GM18858 (cell line): ENCODE results near the gene MC5R.

Experiments
- ATAC-seq: cut with Tn5 transposase; IDR thresholded peaks from one replicate; pipeline ENCODE4 v1.9.1; 2021; ENCODE audit not compliant: unreplicated experiment

Gene MC5R

DNA sequence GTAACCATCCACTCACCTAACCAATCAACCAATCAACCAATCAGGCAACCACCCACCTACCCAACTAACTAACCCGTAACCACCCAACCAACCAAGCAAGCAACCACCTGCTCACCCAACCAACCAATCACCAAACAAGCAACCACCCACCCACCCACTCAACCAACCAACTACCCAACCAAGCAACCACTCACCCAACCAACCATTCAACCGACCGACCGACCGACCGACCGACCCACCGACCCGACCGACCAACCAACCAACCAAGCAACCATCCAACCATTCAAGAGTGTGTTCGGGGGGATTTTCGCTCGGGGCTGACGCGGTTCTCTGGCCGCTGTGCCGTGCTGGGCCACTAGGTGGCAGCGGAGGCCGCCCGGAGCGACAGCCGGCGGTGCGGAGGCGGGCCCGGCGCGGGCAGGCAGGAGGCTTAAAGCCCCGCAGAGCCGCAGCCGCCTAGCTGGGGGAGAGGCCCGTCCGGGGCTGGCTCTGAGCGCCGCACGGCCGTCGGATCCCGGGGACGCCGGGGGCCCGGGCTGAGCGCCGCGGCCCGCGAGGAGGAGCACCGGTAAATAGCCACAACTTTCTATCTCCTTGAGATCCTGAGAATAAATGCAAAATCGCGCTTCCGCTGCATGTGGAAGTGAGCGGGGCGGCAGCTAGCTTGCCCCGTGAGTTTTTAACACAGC is at the start of gene MC5R:
Gene MC5R, plus strand, starts transcription at position 443 of the 689 bp plus-strand sequence. CDS start 1,617 bp downstream, outside the sequence.
- ATAC-seq, result peak; percentile 82

DNA sequence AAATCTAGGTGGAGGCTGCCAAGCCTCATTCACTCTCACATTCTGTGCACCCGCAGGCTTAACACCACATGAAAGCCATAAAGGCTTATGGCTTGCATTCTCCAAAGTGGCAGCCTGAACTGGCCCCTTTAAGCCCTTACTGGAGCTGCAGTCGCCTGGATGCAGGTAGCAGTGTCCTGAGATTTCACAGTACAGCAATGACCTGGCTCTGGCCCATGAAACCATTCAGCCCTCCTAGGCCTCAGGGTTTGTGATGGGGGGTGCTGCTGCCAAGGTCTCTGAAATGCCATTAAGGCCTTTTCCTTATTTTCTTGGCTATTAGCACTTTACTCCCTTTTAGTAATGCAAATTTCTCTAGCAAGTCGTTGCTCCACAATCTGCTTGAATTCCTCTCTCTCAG is 48.9 kb upstream of the MC5R start:
- no peak for ATAC-seq

DNA sequence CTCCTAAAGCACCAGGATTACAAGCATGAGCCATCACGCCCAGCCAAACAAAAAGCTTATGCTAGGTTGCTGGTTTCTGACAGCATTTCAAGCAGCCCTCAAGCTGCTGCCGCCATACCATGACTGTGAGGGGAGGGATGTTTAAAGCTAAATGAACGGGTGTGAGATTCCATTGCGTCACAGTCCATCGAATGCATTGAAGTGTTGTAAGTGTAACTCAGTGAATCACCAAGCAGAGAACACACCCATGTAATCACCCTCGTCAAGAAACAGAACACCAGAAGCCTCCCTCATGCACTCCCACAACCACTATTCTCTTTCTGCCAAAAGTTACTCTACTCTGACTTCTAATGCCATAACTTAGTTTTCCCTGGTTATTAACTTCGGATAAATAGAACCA is 32.8 kb upstream of the MC5R start:
- no peak for ATAC-seq

- no peak for ATAC-seq
Observed at GRCh38 chr18:13793819-13794218, 30.1 kb upstream of the MC5R start.

GRCh38 chr18:13796515-13796914 is 27.4 kb upstream of the MC5R start:
- ATAC-seq, result no peak

- ATAC-seq, result no peak
Observed at GRCh38 chr18:13797157-13797611, 26.8 kb upstream of the MC5R start.

DNA sequence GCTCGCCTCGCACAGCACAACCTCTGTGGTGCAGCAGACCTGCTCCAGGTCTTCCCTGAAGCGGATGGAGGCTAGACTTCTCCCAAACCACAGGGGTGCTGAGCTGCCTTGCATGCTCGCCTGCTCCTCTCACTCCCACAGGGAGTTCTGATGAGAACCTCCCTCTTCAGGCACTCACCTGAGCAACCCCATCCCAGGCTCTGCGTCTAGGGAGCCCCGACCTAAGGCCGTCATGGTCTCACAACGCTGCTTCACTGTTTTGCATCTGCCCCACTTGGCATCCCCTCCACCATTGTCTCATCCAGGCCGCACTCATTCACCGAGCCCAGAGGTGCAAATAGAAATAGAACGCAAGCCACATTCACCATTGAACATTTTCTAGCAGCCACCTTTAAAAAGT is 24.6 kb upstream of the MC5R start:
- ATAC-seq, result no peak

DNA sequence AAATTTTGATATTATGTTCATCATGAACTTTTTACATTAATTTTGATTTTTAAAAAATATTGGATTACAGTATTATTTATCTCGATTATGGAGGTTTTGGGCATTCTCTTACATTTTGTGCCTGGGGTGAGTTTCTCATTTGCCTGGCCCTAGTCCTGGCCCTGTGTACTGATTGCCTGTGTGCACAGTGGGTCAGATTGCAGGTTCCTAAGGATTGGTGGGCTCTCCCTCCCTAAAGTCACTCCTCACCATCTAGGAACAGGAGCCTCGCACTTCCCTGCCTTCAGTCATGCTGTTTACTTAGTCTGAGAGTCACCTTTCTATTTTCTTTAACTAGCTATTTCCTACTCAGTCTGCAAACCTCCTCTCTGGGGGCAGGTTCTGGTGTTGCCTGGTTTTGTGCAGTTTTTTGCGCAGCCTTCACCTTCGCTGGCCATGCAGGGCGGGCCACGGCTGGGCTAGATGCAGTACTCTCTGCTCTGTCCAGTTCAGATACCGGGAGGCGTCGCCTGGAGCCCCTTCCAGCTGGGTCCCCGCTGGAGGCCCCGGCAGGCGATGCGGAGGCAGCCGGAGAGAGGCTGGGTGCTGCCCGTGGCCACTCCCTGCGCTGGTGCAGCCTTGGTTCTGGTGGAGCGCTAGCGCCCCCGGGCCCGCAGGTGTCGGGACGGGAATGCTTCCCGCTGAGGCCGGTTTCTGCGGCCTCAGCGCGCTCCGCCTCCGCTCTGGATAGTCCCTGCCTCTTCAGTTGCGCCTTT is 23.3 kb upstream of the MC5R start:
- ATAC-seq, result no peak

DNA sequence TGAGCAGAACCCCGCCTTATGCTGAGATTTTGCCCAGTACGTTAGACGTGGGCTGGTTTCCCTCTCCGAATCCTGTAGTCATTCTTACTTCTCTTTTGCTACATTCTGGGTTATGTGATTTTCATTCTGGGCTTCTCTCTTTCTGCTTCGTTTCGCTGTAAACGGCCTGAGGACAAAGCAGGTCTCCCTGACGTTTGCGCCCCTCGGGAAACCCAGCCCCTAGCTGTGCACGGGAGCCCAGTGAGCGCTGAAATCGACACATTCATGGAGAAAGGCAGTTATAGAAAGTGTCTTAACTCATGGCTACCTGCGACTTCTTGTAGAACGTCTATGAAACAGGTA is 22.7 kb upstream of the MC5R start:
- ATAC-seq, result no peak

- ATAC-seq, result no peak
Observed at GRCh38 chr18:13804305-13804704, 19.6 kb upstream of the MC5R start.

DNA sequence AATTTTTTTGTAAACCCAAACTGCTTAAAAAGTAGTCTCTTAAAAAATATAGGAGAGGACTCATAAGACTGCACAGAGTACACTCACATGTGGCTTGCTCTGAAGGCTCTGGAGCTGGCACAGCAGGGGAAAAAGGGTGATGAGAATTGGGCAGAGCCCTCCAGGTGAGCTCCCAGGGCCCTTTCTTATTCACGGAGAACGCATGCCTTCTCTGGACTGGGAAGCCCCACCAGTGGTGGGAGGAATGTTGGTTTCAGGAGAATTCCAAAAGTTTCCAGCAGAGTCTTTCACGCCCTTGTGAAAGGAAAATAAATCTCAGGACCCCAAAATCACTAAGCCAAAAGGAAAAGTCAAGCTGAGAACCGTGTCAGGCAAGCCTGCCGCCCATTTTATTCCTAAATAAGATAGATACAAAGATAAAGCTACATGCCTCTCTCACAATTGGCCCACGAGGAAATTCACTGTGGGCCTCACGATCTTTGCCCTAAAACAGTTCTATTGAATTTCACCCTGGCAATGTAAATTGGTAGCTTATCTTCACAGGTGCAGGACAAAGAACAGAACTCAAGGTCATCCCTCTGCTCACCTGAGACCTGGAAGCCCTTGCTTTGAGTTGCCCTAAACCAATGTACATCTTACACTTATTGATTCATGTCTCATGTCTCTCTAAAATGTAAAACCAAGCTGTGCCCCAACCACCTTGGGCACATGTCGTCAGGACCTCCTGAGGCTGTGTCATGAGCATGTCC is 15.5 kb upstream of the MC5R start:
- no peak for ATAC-seq

DNA sequence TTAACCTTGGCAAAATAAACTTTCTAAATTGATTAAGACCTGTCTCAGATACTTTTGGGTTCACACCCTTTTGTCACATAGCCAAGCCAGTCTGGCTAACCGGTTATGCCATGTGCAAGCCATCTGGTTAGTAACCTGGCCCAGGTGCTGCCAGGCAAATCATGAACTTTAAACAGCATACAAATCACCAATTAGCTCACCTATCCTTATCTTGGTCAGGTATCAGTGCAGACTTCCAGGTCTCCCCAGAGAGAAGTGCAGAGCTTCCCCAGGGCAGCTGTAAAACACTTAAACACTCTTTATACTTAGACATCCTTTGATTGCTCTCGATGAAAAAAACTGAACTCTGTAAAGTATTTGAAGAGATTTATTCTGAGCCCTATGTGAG is 14.9 kb upstream of the MC5R start:
- no peak for ATAC-seq

DNA sequence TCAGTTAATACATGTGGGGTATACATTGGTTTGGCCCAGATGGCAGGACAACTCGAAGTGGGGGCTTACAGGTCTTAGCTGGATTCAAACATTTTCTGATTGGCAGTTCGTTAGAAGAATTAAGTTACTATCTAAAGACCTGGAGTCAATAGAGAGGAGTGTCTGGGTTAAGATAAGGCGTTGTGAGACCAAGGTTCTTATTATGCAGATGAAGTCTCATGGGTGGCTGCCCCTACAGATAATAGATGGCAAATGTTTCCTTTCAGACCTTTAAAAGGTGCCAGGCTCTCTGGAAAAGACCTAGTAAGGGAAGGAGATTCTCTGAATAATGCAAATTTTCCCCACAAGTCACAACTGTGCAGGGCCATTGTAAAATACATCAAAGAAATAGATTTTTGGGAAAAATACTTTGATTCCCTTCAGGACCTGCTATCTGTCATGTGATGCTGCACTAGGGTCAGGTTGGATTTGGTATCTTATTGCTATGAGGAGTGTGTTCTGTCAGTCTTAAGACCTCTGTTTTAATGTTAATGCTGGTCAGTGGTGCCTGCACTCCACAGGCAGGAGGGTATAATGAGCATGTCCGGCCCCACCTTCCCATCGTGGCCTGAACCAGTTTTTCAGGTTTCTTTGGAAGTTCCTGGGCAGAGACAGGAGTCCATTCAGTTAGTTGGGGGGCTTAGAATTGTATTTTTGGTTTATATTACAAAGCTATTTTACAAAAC is 14.3 kb upstream of the MC5R start:
- ATAC-seq, result no peak

- ATAC-seq, result no peak
Observed at GRCh38 chr18:13810950-13811485, 12.9 kb upstream of the MC5R start.

- no peak for ATAC-seq
Observed at GRCh38 chr18:13811993-13812392, 12.0 kb upstream of the MC5R start.

DNA sequence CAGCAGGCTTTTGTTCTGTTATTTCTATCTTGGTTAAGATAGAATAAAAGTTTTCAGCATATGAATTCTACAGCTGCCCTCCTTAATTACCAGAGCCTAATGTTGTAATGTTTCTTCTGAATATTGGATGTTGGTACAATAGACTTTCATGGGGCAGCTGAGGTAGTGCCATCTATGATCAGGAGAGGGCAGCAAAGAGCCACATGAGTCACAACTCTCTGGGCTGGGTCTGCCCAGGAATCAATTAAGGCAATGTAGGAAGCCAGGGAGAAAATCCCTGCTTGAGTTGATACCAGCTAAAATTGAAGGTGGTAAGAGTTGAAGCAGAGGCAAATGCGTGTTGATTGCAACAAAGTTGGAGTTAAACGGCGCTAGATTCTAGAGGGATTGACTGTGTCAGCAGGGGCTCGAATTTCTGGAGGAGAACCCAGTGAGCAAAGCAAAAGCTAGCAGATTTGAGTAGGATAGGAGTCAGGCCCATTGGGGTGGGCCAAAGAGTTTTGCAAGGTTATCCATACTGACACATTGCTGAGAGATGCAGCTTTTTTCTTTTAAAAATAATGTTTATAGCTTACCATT is 10.6 kb upstream of the MC5R start:
- ATAC-seq, result peak; percentile 77

- ATAC-seq, result no peak
Observed at GRCh38 chr18:13826209-13826608, 2.3 kb downstream of the MC5R start.

DNA sequence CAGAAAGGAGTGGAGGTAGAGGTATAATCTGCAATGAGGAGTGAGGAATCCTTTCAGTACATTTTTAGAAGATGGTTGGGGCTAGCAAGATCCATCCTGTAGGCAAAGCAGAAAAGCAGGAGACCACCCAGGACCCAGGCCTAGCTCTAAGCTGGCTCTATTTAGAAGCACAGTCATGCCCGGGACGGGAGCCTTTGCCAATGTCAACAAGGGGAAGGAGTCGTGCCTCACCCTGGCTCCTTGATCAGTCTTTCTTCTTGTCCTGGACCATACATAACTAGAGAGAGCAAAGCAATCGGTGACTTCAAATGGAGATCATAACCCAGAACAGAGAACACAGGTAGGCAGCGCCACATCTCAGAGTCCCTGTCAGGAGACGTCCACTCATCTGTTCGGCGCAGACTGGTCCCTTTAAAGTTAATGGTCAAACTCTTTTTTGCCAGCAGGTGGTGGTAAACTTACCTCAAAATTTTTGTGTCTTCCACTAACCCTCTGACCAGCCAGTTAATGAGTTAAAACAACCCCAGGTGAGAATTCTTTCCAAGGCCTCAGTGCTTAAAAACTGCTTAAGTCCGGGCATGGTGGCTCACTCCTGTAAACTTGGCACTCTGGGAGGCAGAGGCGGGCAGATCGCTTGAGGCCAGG is 8.0 kb downstream of the MC5R start:
- ATAC-seq, result no peak

DNA sequence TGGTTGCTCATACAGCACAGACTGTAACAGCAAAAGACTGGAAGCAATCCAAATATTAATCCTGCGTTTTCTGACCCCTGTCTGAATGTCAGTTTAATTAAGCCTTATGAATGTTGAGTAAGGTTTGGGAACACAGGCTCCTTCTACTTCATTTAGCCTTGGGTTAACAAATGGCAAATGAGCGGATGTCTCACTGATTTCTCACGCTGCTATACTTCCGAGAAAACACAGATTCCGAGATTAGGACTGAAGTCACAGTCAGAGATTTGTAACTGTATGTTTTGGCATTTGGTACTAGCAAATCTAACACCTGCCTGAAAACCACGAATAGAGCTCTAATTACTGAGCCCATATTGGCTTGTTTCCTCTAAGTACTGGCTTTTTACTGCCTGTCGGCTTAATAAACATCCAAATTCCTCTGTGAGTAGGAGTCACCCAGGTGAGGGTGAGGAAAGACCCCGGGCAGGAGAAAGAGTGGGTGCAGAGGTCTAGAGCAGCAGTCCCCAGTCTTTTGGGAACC is 10.6 kb downstream of the MC5R start:
- ATAC-seq, result no peak

- ATAC-seq, result no peak
Observed at GRCh38 chr18:13835202-13835601, 11.3 kb downstream of the MC5R start.
